HG03342 (cell line): ENCODE measurements around the gene YIPF4.
"Not testable (repeated sequence)": the region's sequence is repeated elsewhere in the genome, so short reads cannot be mapped to it uniquely, and the experiment has no call there.

Experiments used
- ATAC-seq: cut with Tn5 transposase; IDR thresholded peaks from one replicate; pipeline ENCODE4 v1.9.1; 2021; ENCODE audit warnings: mild to moderate bottlenecking, moderate library complexity; ENCODE audit not compliant: unreplicated experiment

Gene YIPF4

DNA sequence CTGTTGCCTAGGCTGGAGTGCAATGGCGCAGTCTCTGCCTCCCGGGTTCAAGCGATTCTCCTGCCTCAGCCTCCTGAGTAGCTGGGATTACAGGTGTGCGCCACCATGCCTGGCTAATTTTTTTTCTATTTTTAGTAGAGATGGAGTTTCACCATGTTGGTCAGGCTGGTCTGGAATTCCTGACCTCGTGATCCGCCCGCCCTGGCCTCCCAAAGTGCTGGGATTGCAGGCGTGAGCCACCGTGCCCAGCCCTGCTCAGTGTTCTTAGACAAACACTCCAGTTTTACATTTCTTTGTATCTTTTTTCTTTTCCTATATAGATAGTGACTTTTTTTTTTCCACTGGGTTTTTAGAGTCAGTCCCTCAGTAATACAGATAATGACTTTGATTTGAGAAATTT, 86.6 kb downstream of the YIPF4 start:
- ATAC-seq, result not testable (repeated sequence)

DNA sequence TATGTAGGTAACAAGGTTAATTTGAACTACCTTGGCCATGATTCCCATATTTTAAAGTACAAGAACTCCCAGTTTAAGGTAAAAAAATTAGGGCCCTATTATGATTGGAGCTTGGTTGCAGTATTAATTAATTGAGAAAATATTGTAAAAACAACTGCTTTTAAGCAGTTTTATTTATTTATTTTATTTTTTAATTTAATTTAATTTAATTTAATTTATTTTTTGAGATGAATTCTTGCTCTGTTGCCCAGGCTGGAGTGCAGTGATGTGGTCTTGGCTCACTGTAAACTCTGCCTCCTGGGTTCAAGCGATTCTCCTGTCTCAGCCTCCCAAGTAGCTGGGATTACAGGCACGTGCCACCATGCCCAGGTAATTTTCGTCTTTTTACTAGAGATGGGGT, 88.0 kb downstream of the YIPF4 start:
- ATAC-seq, result not testable (repeated sequence)
